K562 (cell line): Measurements from ENCODE around the gene SLC39A6. TPM values are rescaled to one million over a fixed set of nuclear protein-coding genes. Genes with fewer than 3 reads are reported as not detected.
A peak's percentile ranks its signal among the peaks of the same experiment; 100 is the strongest.

Experiments used
- DIDO1 ChIP-seq: fragments of 450-650 bp; IDR thresholded peaks from 2 replicates; pipeline ENCODE4 v1.6.1; 2016; ENCODE audit warnings: low read depth, missing biosample characterization, missing genetic modification characterization
- FOXM1 ChIP-seq, 2 experiments: fragments of 450-650 bp in 1 of 2; sonication (generic) in 1 of 2; formaldehyde crosslinking in 1 of 2; IDR thresholded peaks; 2 replicates each; pipeline versions ENCODE4 v1.6.1 to v1.9.0; 2017 to 2022; ENCODE audit warnings: low read depth in 2 of 2, mild to moderate bottlenecking in 2 of 2, missing genetic modification reagents in 1 of 2, moderate library complexity in 1 of 2
- HMGN3 ChIP-seq: IDR thresholded peaks from 2 replicates; pipeline ENCODE4 v1.6.1; 2011; ENCODE audit warnings: borderline replicate concordance, low read depth, mild to moderate bottlenecking, mixed read lengths, low read length; ENCODE audit not compliant: insufficient read length; ENCODE audit errors: extremely low read depth
- KDM4B ChIP-seq, 2 experiments: fragments of 450-650 bp in 1 of 2; sonication (generic) in 1 of 2; IDR thresholded peaks; 2 replicates each; pipeline ENCODE4 v1.6.1; 2016 to 2017; ENCODE audit warnings: borderline replicate concordance in 2 of 2, antibody characterized with exemption in 1 of 2, low read depth in 1 of 2, mild to moderate bottlenecking in 1 of 2
- MAFK ChIP-seq: IDR thresholded peaks from 2 replicates; pipeline ENCODE4 v1.6.1; 2011; ENCODE audit warnings: low read length, improper control_type of control experiment
- MBD2 ChIP-seq: sonication (generic); IDR thresholded peaks from 2 replicates; pipeline ENCODE4 v1.6.1; 2016; ENCODE audit warnings: low read depth, borderline replicate concordance
- MXI1 ChIP-seq: IDR thresholded peaks from 2 replicates; pipeline ENCODE4 v1.6.1; 2011; ENCODE audit warnings: low read depth, mild to moderate bottlenecking, improper control_type of control experiment, low read length
- PHB2 ChIP-seq: fragments of 450-650 bp; IDR thresholded peaks from 2 replicates; pipeline ENCODE4 v1.6.1; 2017; ENCODE audit warnings: low read depth
- PTTG1 ChIP-seq: fragments of 450-650 bp; IDR thresholded peaks from 2 replicates; pipeline ENCODE4 v1.6.1; 2016; ENCODE audit warnings: low read depth, mild to moderate bottlenecking, missing genetic modification characterization, missing compliant biosample characterization
- ZFP36 ChIP-seq: fragments of 150-350 bp; IDR thresholded peaks from 2 replicates; pipeline ENCODE4 v1.6.1; 2018; ENCODE audit warnings: low read length, low read depth; ENCODE audit not compliant: partially characterized antibody
- ZNF77 ChIP-seq: fragments of 250-450 bp; sonication (Bioruptor Pico); IDR thresholded peaks from 2 replicates; pipeline ENCODE4 v1.5.0; 2020
- polyA plus RNA-seq, 8 experiments: library from polyadenylated mRNA; depleted of rRNA in 4 of 8; stranded (reverse) in 5 of 8; unstranded in 3 of 8; fragments of >200 nt; fragmentation: Nextera tagmentation in 2 of 8; fragmentation: Illumina TruSeq in 1 of 8; extraction: Ambion mirVana in 2 of 8; extraction: Trizol in 1 of 8; gene quantifications; 2 replicates each; pipeline versions ENCODE4 v1.2.1 to v1.2.3, GENCODE V29; 2011 to 2014; ENCODE audit warnings: inconsistent platforms in 1 of 8, missing spikeins in 1 of 8
- total RNA-seq, 7 experiments: library from RNA; depleted of rRNA in 6 of 7; stranded (reverse); fragments of >200 nt in 6 of 7; fragmentation: Illumina TruSeq in 2 of 7; extraction: Trizol in 2 of 7; gene quantifications; 2 replicates each; pipeline versions ENCODE4 v1.2.1 to v1.2.3, GENCODE V29; 2011 to 2021; ENCODE audit warnings: low replicate concordance in 1 of 7
- TF ChIP-seq, protein P1 (sequence below): IDR thresholded peaks from 2 replicates; pipeline ENCODE4 v1.6.1; 2016; ENCODE audit warnings: missing genetic modification characterization, missing compliant biosample characterization
- TF ChIP-seq, protein P2 (sequence below): fragments of 450-650 bp; IDR thresholded peaks from 2 replicates; pipeline ENCODE4 v1.6.1; 2016; ENCODE audit warnings: mild to moderate bottlenecking, moderate library complexity

SLC39A6 gene
- total and polyA plus RNA-seq, 9 of the 15 experiments (the other 6 are each of a cell fraction or from before 2014, with no cell fraction given) = 5.6 to 23.8 (median 17.4) TPM

DNA sequence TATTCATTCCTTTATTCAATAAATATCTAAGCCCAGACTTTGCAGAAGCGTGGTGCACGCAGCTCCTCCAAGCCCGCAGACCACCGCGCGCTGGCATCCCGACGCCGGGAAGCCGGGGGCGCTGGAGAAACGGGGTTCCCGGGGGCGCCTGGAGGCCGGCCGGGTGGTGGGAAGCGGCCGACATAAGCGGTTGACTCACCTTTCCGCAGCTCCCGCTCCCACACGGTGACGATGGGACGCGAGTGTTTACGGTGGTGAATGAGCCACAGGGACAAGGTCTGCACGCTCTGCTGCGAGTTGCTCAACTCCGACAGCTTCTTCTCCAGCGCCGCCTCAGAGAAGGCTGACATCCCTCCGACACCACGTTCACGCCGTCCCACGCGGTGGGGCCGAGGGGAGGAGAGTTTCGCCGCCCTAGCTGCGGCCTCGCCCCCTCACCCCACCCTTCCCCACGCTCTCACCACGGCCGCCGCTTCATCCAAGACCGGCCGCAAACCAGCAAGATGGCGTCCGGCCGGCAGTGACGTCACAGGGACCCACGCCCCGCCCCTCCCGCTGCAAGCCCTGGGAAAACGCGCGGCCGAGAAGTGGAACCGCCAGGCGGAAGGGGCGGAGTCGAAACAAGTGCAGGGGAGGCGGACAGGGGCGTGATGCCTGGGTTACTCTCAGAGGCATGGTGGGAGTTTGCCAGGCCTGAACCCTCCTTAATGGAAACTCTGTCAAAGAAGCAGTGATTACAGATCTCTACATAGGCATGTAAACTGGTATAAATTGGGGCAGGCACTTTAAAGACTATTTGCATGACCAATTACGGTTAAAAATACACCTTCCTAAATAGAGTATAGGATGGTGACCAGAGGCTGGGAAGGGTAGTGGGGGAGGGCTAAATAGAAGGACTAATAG, 61.8 kb downstream of the SLC39A6 start, which contains the start of gene RPRD1A (continued):
- TF ChIP-seq ZNF77 (CRISPR knock-in tag) = no peak
- TF ChIP-seq, protein P1, sequence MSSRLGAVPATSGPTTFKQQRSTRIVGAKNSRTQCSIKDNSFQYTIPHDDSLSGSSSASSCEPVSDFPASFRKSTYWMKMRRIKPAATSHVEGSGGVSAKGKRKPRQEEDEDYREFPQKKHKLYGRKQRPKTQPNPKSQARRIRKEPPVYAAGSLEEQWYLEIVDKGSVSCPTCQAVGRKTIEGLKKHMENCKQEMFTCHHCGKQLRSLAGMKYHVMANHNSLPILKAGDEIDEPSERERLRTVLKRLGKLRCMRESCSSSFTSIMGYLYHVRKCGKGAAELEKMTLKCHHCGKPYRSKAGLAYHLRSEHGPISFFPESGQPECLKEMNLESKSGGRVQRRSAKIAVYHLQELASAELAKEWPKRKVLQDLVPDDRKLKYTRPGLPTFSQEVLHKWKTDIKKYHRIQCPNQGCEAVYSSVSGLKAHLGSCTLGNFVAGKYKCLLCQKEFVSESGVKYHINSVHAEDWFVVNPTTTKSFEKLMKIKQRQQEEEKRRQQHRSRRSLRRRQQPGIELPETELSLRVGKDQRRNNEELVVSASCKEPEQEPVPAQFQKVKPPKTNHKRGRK (tag) = no peak
- TF ChIP-seq, protein P2, sequence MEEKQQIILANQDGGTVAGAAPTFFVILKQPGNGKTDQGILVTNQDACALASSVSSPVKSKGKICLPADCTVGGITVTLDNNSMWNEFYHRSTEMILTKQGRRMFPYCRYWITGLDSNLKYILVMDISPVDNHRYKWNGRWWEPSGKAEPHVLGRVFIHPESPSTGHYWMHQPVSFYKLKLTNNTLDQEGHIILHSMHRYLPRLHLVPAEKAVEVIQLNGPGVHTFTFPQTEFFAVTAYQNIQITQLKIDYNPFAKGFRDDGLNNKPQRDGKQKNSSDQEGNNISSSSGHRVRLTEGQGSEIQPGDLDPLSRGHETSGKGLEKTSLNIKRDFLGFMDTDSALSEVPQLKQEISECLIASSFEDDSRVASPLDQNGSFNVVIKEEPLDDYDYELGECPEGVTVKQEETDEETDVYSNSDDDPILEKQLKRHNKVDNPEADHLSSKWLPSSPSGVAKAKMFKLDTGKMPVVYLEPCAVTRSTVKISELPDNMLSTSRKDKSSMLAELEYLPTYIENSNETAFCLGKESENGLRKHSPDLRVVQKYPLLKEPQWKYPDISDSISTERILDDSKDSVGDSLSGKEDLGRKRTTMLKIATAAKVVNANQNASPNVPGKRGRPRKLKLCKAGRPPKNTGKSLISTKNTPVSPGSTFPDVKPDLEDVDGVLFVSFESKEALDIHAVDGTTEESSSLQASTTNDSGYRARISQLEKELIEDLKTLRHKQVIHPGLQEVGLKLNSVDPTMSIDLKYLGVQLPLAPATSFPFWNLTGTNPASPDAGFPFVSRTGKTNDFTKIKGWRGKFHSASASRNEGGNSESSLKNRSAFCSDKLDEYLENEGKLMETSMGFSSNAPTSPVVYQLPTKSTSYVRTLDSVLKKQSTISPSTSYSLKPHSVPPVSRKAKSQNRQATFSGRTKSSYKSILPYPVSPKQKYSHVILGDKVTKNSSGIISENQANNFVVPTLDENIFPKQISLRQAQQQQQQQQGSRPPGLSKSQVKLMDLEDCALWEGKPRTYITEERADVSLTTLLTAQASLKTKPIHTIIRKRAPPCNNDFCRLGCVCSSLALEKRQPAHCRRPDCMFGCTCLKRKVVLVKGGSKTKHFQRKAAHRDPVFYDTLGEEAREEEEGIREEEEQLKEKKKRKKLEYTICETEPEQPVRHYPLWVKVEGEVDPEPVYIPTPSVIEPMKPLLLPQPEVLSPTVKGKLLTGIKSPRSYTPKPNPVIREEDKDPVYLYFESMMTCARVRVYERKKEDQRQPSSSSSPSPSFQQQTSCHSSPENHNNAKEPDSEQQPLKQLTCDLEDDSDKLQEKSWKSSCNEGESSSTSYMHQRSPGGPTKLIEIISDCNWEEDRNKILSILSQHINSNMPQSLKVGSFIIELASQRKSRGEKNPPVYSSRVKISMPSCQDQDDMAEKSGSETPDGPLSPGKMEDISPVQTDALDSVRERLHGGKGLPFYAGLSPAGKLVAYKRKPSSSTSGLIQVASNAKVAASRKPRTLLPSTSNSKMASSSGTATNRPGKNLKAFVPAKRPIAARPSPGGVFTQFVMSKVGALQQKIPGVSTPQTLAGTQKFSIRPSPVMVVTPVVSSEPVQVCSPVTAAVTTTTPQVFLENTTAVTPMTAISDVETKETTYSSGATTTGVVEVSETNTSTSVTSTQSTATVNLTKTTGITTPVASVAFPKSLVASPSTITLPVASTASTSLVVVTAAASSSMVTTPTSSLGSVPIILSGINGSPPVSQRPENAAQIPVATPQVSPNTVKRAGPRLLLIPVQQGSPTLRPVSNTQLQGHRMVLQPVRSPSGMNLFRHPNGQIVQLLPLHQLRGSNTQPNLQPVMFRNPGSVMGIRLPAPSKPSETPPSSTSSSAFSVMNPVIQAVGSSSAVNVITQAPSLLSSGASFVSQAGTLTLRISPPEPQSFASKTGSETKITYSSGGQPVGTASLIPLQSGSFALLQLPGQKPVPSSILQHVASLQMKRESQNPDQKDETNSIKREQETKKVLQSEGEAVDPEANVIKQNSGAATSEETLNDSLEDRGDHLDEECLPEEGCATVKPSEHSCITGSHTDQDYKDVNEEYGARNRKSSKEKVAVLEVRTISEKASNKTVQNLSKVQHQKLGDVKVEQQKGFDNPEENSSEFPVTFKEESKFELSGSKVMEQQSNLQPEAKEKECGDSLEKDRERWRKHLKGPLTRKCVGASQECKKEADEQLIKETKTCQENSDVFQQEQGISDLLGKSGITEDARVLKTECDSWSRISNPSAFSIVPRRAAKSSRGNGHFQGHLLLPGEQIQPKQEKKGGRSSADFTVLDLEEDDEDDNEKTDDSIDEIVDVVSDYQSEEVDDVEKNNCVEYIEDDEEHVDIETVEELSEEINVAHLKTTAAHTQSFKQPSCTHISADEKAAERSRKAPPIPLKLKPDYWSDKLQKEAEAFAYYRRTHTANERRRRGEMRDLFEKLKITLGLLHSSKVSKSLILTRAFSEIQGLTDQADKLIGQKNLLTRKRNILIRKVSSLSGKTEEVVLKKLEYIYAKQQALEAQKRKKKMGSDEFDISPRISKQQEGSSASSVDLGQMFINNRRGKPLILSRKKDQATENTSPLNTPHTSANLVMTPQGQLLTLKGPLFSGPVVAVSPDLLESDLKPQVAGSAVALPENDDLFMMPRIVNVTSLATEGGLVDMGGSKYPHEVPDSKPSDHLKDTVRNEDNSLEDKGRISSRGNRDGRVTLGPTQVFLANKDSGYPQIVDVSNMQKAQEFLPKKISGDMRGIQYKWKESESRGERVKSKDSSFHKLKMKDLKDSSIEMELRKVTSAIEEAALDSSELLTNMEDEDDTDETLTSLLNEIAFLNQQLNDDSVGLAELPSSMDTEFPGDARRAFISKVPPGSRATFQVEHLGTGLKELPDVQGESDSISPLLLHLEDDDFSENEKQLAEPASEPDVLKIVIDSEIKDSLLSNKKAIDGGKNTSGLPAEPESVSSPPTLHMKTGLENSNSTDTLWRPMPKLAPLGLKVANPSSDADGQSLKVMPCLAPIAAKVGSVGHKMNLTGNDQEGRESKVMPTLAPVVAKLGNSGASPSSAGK = peak; percentile 53
- TF ChIP-seq MXI1 = peak; percentile 37; the same call in 1 of the 2 replicates
- peak; percentile 73 for TF ChIP-seq HMGN3
- 0 out of 2 replicates have a peak, but pooled peaks have one; percentile 2 for TF ChIP-seq PHB2
- no peak for TF ChIP-seq MAFK
- TF ChIP-seq ZFP36 = peak; percentile 3
- no peak for TF ChIP-seq FOXM1 (IDR thresholded peaks at IDR 0.05; ENCODE audit: low read depth)
- TF ChIP-seq FOXM1 (CRISPR knock-in tag; IDR thresholded peaks at IDR 0.05; ENCODE audit: low read depth) = 0 out of 2 replicates have a peak, but pooled peaks have one; percentile 36
- TF ChIP-seq PTTG1 (tag) = no peak
- TF ChIP-seq DIDO1 (tag) = no peak
- TF ChIP-seq MBD2 = peak; percentile 62; the same call in 1 of the 2 replicates
- peak in 1 of 2 experiments; percentile 31; a peak in 1 of 4 replicates for TF ChIP-seq KDM4B (IDR thresholded peaks at IDR 0.05; ENCODE audit: borderline replicate concordance in 2 of 2, low read depth in 1 of 2)
